ENCODE measurements around the gene HEPN1.

- TF ChIP-seq POLR2A (IDR thresholded peaks at IDR 0.05) (no peak), CTCF (IDR thresholded peaks at IDR 0.05 in 8 of 11, conservative IDR thresholded peaks at IDR 0.05 in 3 of 11) (no peak), POLR2AphosphoS5 (IDR thresholded peaks at IDR 0.05) (no peak)
These were observed 35.5 kb downstream of the HEPN1 start for GRCh38 chr11:124954590-124954955.
